IMR-90 (cell line): ENCODE data around the gene TTC31. TPM values are rescaled to one million over a fixed set of nuclear protein-coding genes. Genes with fewer than 3 reads are reported as not detected.

Source experiments
- ATAC-seq: fragments of 200-7000 bp; cut with Tn5 transposase; 2 replicates; pipeline ENCODE4 v1.9.1; 2020; ENCODE audit warnings: low read depth, mild to moderate bottlenecking, moderate library complexity
- BruUV-seq: library from RNA; stranded (reverse); fragments of 400-500 nt; replicated peaks from 2 replicates; lab custom pipeline; 2021; lab: Mats Ljungman, UMichigan
- CTCF ChIA-PET: fragments of 300-600 bp; formaldehyde crosslinking; extraction: SDS; loops from one replicate; lab custom pipeline; 2021; ENCODE audit warnings: antibody characterized with exemption; lab: Yijun Ruan, JAX
- POLR2A ChIA-PET: fragments of 300-600 bp; sonication (Branson Sonifier 250); formaldehyde crosslinking; loops from one replicate; lab custom pipeline; 2022; ENCODE audit warnings: antibody characterized with exemption; ENCODE audit not compliant: unreplicated experiment; lab: Charles Lee
- DNase-seq: peaks from one replicate; pipeline ENCODE4 v3.0.0; 2013
- H2AFZ ChIP-seq: replicated peaks from 2 replicates; pipeline ENCODE3; 2013; ENCODE audit warnings: low read length, mild to moderate bottlenecking; ENCODE audit not compliant: poor library complexity
- H2AK5ac ChIP-seq: 2 replicates; pipeline ENCODE4 v1.6.1; 2013; ENCODE audit warnings: low read depth, low read length, inconsistent platforms
- H2AK9ac ChIP-seq: replicated peaks from 2 replicates; pipeline ENCODE3; 2013; ENCODE audit warnings: mild to moderate bottlenecking, low read depth, low read length, moderate library complexity; ENCODE audit not compliant: poor library complexity
- H2BK120ac ChIP-seq: 2 replicates; pipeline ENCODE4 v1.6.1; 2013; ENCODE audit warnings: low read depth, low read length, inconsistent platforms
- H2BK15ac ChIP-seq: 3 replicates; pipeline ENCODE4 v1.6.1; 2013; ENCODE audit warnings: low read depth, low read length, inconsistent platforms
- H2BK20ac ChIP-seq: 2 replicates; pipeline ENCODE4 v1.6.1; 2013; ENCODE audit warnings: low read depth, mild to moderate bottlenecking, inconsistent platforms, low read length, moderate library complexity
- H2BK5ac ChIP-seq: 2 replicates; pipeline ENCODE4 v1.6.1; 2013; ENCODE audit warnings: mild to moderate bottlenecking, low read depth, low read length, inconsistent platforms; ENCODE audit not compliant: poor library complexity, severe bottlenecking
- H3K14ac ChIP-seq: replicated peaks from 2 replicates; pipeline ENCODE4 v1.6.1; 2013; ENCODE audit warnings: low read depth, low read length, inconsistent platforms
- H3K18ac ChIP-seq: 2 replicates; pipeline ENCODE4 v1.6.1; 2013; ENCODE audit warnings: low read depth, low read length, control low read depth
- H3K23ac ChIP-seq: 2 replicates; pipeline ENCODE4 v1.6.1; 2013; ENCODE audit warnings: low read depth, low read length, inconsistent platforms
- H3K27ac ChIP-seq: 2 replicates; pipeline ENCODE4 v1.5.1; 2013; ENCODE audit warnings: mild to moderate bottlenecking, control low read depth, low read length; ENCODE audit not compliant: insufficient read depth
- H3K27me3 ChIP-seq: 2 replicates; pipeline ENCODE4 v1.6.1; 2013; ENCODE audit warnings: low read length; ENCODE audit not compliant: control insufficient read depth, insufficient read depth
- H3K36me3 ChIP-seq: 2 replicates; pipeline ENCODE4 v1.6.1; 2013; ENCODE audit warnings: low read length, mixed read lengths; ENCODE audit not compliant: control insufficient read depth, insufficient read depth
- H3K4ac ChIP-seq: 2 replicates; pipeline ENCODE4 v1.6.1; 2013; ENCODE audit warnings: low read depth, low read length, inconsistent platforms
- H3K4me1 ChIP-seq: 2 replicates; pipeline ENCODE4 v1.6.1; 2013; ENCODE audit warnings: low read length, mixed read lengths; ENCODE audit not compliant: control insufficient read depth, insufficient read depth
- H3K4me2 ChIP-seq: 2 replicates; pipeline ENCODE4 v1.6.1; 2013; ENCODE audit warnings: low read depth, mild to moderate bottlenecking, control low read depth, low read length, moderate library complexity
- H3K4me3 ChIP-seq: 2 replicates; pipeline ENCODE4 v1.5.1; 2013; ENCODE audit warnings: low read depth, mild to moderate bottlenecking, control low read depth, low read length, moderate library complexity; ENCODE audit not compliant: insufficient read depth
- H3K56ac ChIP-seq: 2 replicates; pipeline ENCODE4 v1.6.1; 2013; ENCODE audit warnings: low read length, inconsistent platforms; ENCODE audit not compliant: insufficient read depth; ENCODE audit errors: extremely low read depth
- H3K79me1 ChIP-seq, 2 experiments: 2 replicates each; pipeline ENCODE4 v1.6.1; 2013; ENCODE audit warnings: low read length in 2 of 2, inconsistent platforms in 1 of 2, low read depth in 1 of 2
- H3K9ac ChIP-seq: 2 replicates; pipeline ENCODE4 v1.6.1; 2013; ENCODE audit warnings: low read depth, low read length, control low read depth
- H3K9me1 ChIP-seq: 2 replicates; pipeline ENCODE4 v1.6.1; 2013; ENCODE audit warnings: low read length, inconsistent platforms; ENCODE audit not compliant: insufficient read depth
- H3K9me3 ChIP-seq: 2 replicates; pipeline ENCODE4 v1.6.1; 2013; ENCODE audit warnings: low read length; ENCODE audit not compliant: control insufficient read depth, insufficient read depth
- H4K20me1 ChIP-seq: 2 replicates; pipeline ENCODE4 v1.6.1; 2013; ENCODE audit warnings: low read length, inconsistent platforms; ENCODE audit not compliant: insufficient read depth
- H4K5ac ChIP-seq: 2 replicates; pipeline ENCODE4 v1.6.1; 2013; ENCODE audit warnings: mild to moderate bottlenecking, low read depth, low read length, control low read depth
- H4K8ac ChIP-seq, 2 experiments: 2 replicates each; pipeline ENCODE4 v1.6.1; 2013; ENCODE audit warnings: low read depth in 2 of 2, low read length in 2 of 2, control low read depth in 1 of 2, inconsistent platforms in 1 of 2
- H4K91ac ChIP-seq: 2 replicates; pipeline ENCODE4 v1.6.1; 2013; ENCODE audit warnings: low read depth, low read length, inconsistent platforms; ENCODE audit not compliant: insufficient read depth
- MAZ ChIP-seq: IDR thresholded peaks from 2 replicates; pipeline ENCODE4 v1.6.1; 2012; ENCODE audit warnings: low read depth, mild to moderate bottlenecking, low read length, improper control_type of control experiment, moderate library complexity, borderline replicate concordance
- RFX5 ChIP-seq: IDR thresholded peaks from 2 replicates; pipeline ENCODE4 v1.8.0; 2012; ENCODE audit warnings: low read depth, mild to moderate bottlenecking, low read length, moderate library complexity
- WGBS, 2 experiments: methylation state at CpG; one replicate each; pipeline versions ENCODE4 v1.1.5 to v1.1.7; 2013; ENCODE audit warnings: missing lambda C conversion rate in 2 of 2; ENCODE audit not compliant: insufficient read length in 1 of 2; ENCODE audit errors: extremely low coverage in 2 of 2; 5-methylcytosine and 5-hydroxymethylcytosine counted together
- dilution Hi-C: fragments of 300-500 bp; cut with HindIII; formaldehyde crosslinking; loops from one replicate; pipeline ENCODE4 v1.14.3; 2018; ENCODE audit warnings: low sequenced_read_pairs; ENCODE audit not compliant: unreplicated experiment
- in situ Hi-C: fragments of 300-500 bp; cut with MboI; formaldehyde crosslinking; loops from 3 replicates; pipeline ENCODE4 v1.14.3; 2019; ENCODE audit warnings: low sequenced_read_pairs, inconsistent platforms, mixed read lengths
- intact Hi-C: fragments of 100-400 bp; cut with micrococcal nuclease; formaldehyde crosslinking; loops from 2 replicates; pipeline ENCODE4 v1.10.0; 2022
- polyA plus RNA-seq, 3 experiments: library from polyadenylated mRNA; depleted of rRNA; stranded (reverse); fragments of >200 nt; gene quantifications; 2 replicates each; pipeline ENCODE4 v1.2.3, GENCODE V29; 2012; ENCODE audit warnings: low replicate concordance in 1 of 3
- total RNA-seq: library from RNA; depleted of rRNA; stranded (reverse); fragments of >200 nt; gene quantifications from 2 replicates; pipeline ENCODE4 v1.2.3, GENCODE V29; 2012

The TTC31 gene
- total and polyA plus RNA-seq, 2 of the 4 experiments (the other 2 are of a cell fraction): 6.3 to 18.8 TPM

GRCh38 chr2:74457549-74458131 lies 25.2 kb upstream of the TTC31 start:
- no peak overlapping the region for H2BK15ac ChIP-seq
- H3K36me3 ChIP-seq: peaks cover 15% of the 10 kb centered on the region
- peak overlapping the region; percentile 54 for H3K4ac ChIP-seq
- H3K9ac ChIP-seq: peak overlapping the region; percentile 41
- H3K14ac ChIP-seq: peak overlapping the region; percentile 21; the same call in 1 of the 2 replicates
- TF ChIP-seq MAZ (0 out of 2 replicates have a peak, but pooled peaks have one; percentile 13), RFX5 (no peak)
- H3K4me3 ChIP-seq: peak overlapping the region; percentile 52
- H2BK120ac ChIP-seq: no peak overlapping the region
- H3K4me1 ChIP-seq: peaks cover 10% of the 10 kb centered on the region
- intact Hi-C loops (no loop called here), dilution Hi-C loops (no loop called here), in situ Hi-C loops (no loop called here)
- H3K23ac ChIP-seq: 0 out of 2 replicates have a peak overlapping the region, but pooled peaks have one; percentile 55
- peak overlapping the region; percentile 31; the same call in 1 of the 2 replicates for H4K91ac ChIP-seq
- peaks cover 15 to 44% of the 10 kb centered on the region in 2 experiments for H3K79me1 ChIP-seq
- peak overlapping the region; percentile 20 for H3K27ac ChIP-seq
- H3K27me3 ChIP-seq: no peaks in the 10 kb centered on the region
- peak overlapping the region; percentile 74 for H3K4me2 ChIP-seq
- no peaks in the 10 kb centered on the region for H4K20me1 ChIP-seq
- H4K5ac ChIP-seq: peak overlapping the region; percentile 21
- H3K18ac ChIP-seq: no peak overlapping the region
- 0 out of 2 replicates have a peak, but pooled peaks cover 3% of the 10 kb centered on the region for H3K9me1 ChIP-seq
- ChIA-PET CTCF (interaction anchor here (0.5 to 0.6 kb wide), 2 partner anchors 10 to 912 kb away, joined by 3 to 4 read pairs; no protein-coding TSS in a partner anchor), POLR2A (no interaction called here)
- peak overlapping the region; percentile 48 for H2BK5ac ChIP-seq
- ATAC-seq: peak; percentile 6
- 0% methylated on average over 19 of the region's 46 CpGs; no CpG with 5 or more reads in 1 of the 2 experiments for WGBS, 2 experiments
- no peak overlapping the region for H2AK5ac ChIP-seq
- no peaks in the 10 kb centered on the region for H3K9me3 ChIP-seq
- H2AK9ac ChIP-seq: peak overlapping the region; percentile 89
- no peak overlapping the region for H3K56ac ChIP-seq
- peak overlapping the region; percentile 92 for H2AFZ ChIP-seq
- BruUV-seq: no TSS peak
- DNase-seq: no peak
- H2BK20ac ChIP-seq: no peak overlapping the region
- peak overlapping the region; percentile 2 to 95; a peak in 3 of 4 replicates for H4K8ac ChIP-seq
